Testis (tissue), 3 donors: Measurements from ENCODE around the gene POLR2E. TPM values are rescaled to one million over a fixed set of nuclear protein-coding genes. Genes with fewer than 3 reads are reported as not detected.

Experiments used
- DNase-seq: peaks from one replicate; pipeline ENCODE4 v3.0.0-alpha.2; 2019
- H3K27ac ChIP-seq, 2 donors: fragments of 200-600 bp; sonication (generic); one replicate each; pipeline ENCODE4 v1.5.1; 2019
- H3K27me3 ChIP-seq: fragments of 200-600 bp; sonication (generic); one replicate; pipeline ENCODE4 v1.5.1; 2019
- H3K36me3 ChIP-seq: fragments of 200-600 bp; sonication (generic); one replicate; pipeline ENCODE4 v1.5.1; 2017; ENCODE audit warnings: low read depth; ENCODE audit errors: missing control alignments
- H3K4me1 ChIP-seq: fragments of 200-600 bp; sonication (generic); one replicate; pipeline ENCODE4 v1.5.1; 2019
- H3K4me3 ChIP-seq, 2 donors: fragments of 200-600 bp; sonication (generic); one replicate each; pipeline ENCODE4 v1.5.1; 2017 to 2019
- H3K9me3 ChIP-seq: fragments of 200-600 bp; sonication (generic); one replicate; pipeline ENCODE4 v1.5.1; 2017
- POLR2A ChIP-seq: fragments of 450-650 bp; IDR thresholded peaks from one replicate; pipeline ENCODE4 v1.6.1; 2017; ENCODE audit warnings: antibody characterized with exemption, mild to moderate bottlenecking, moderate library complexity
- WGBS, 2 donors: methylation state at CpG; one replicate each; pipeline ENCODE4 v1.1.5; 2018; 5-methylcytosine and 5-hydroxymethylcytosine counted together
- intact Hi-C: fragments of 100-400 bp; cut with DNase I; formaldehyde crosslinking; loops from one replicate; pipeline ENCODE4 v1.15.1; 2023; ENCODE audit warnings: low total_unique reads
- polyA plus RNA-seq: library from polyadenylated mRNA; stranded (reverse); fragments of 350-450 nt; fragmentation: Illumina TruSeq; extraction: RNeasy Lipid Tissue Mini Kit (QIAGEN cat#74804); gene quantifications from one replicate; pipeline ENCODE4 v1.2.3, GENCODE V29; 2014; ENCODE audit warnings: low read depth, low replicate concordance; ENCODE audit not compliant: insufficient read depth
- total RNA-seq, 2 donors: library from RNA; depleted of rRNA; stranded (reverse); fragments of >200 nt; gene quantifications; one replicate each; pipeline ENCODE4 v1.2.3, GENCODE V29; 2016
- TF ChIP-seq, protein P1 (sequence below), 3 experiments: fragments of 450-650 bp in 2 of 3; fragments of 200-600 bp in 1 of 3; sonication (generic) in 1 of 3; IDR thresholded peaks; one replicate each; pipeline ENCODE4 v1.5.1; 2016 to 2019; ENCODE audit warnings: antibody characterized with exemption in 3 of 3, mild to moderate bottlenecking in 2 of 3, moderate library complexity in 1 of 3

POLR2E gene
- total and polyA plus RNA-seq, 3 donors from 2014 or later: 96.5 to 246 (median 143) TPM

DNA sequence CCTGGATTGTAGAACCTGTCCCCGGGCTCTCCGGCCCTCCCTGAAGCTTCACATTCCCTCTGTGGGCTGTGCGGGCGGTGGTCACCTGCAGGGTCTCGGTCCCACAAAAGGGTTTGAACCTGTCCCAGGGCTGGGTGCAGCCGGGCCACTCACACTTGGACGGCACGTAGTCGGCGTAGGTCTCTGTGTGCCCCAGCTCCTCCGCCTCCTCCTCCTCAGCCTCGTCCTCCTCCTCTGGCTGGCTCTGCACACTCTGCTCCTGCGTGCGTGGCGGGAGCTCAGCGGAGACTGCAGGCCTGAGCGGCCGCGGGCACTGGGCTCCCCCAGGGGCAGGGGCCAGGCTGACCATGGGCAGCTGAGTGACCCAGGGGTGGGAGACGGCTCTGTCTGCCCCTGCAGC, 28.2 kb upstream of the POLR2E start:
- Histone ChIP-seq H3K9me3 (no peaks in the 10 kb centered on the region), H3K27ac (no peak overlapping the region), H3K4me1 (no peaks in the 10 kb centered on the region), H3K4me3 (no peak overlapping the region), H3K27me3 (no peaks in the 10 kb centered on the region), H3K36me3 (peaks cover 4% of the 10 kb centered on the region)
- no peak for TF ChIP-seq POLR2A
- TF ChIP-seq, protein P1, sequence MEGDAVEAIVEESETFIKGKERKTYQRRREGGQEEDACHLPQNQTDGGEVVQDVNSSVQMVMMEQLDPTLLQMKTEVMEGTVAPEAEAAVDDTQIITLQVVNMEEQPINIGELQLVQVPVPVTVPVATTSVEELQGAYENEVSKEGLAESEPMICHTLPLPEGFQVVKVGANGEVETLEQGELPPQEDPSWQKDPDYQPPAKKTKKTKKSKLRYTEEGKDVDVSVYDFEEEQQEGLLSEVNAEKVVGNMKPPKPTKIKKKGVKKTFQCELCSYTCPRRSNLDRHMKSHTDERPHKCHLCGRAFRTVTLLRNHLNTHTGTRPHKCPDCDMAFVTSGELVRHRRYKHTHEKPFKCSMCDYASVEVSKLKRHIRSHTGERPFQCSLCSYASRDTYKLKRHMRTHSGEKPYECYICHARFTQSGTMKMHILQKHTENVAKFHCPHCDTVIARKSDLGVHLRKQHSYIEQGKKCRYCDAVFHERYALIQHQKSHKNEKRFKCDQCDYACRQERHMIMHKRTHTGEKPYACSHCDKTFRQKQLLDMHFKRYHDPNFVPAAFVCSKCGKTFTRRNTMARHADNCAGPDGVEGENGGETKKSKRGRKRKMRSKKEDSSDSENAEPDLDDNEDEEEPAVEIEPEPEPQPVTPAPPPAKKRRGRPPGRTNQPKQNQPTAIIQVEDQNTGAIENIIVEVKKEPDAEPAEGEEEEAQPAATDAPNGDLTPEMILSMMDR (IDR thresholded peaks at IDR 0.05): no peak
- 89 to 95% methylated on average over 4 to 20 of the region's 20 CpGs for WGBS, 2 donors
- intact Hi-C loops: no loop called here
- no peak for DNase-seq

DNA sequence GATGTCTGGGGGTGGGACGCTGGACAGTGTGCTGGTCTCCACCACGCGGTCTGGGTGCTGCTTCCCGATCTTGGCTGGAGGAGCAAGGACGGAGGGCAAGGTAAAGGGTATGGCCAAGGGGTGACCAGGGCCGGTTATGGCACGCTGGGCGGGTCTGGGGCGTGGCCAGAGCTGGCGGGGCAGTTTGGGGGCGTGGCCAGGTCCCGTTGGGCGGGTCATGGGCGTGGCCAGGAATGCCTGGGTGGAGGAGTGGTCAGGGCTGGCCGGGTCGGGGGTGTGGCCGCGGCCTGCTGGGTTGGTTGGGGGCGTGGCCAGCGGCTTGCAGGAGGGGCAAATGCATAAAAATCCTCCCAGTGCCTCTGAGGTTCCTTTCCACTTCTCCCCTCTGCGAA, 27.8 kb upstream of the POLR2E start:
- WGBS, 2 donors: 68 to 76% methylated on average over 17 to 20 of the region's 21 CpGs
- no peak overlapping the region for H3K27ac ChIP-seq
- peak; percentile 44 for DNase-seq
- H3K36me3 ChIP-seq: peaks cover 4% of the 10 kb centered on the region
- intact Hi-C loops: no loop called here
- no peak overlapping the region for H3K4me3 ChIP-seq
- no peaks in the 10 kb centered on the region for H3K9me3 ChIP-seq
- H3K4me1 ChIP-seq: no peaks in the 10 kb centered on the region
- no peak for TF ChIP-seq POLR2A
- TF ChIP-seq, protein P1 (IDR thresholded peaks at IDR 0.05): no peak
- H3K27me3 ChIP-seq: no peaks in the 10 kb centered on the region

DNA sequence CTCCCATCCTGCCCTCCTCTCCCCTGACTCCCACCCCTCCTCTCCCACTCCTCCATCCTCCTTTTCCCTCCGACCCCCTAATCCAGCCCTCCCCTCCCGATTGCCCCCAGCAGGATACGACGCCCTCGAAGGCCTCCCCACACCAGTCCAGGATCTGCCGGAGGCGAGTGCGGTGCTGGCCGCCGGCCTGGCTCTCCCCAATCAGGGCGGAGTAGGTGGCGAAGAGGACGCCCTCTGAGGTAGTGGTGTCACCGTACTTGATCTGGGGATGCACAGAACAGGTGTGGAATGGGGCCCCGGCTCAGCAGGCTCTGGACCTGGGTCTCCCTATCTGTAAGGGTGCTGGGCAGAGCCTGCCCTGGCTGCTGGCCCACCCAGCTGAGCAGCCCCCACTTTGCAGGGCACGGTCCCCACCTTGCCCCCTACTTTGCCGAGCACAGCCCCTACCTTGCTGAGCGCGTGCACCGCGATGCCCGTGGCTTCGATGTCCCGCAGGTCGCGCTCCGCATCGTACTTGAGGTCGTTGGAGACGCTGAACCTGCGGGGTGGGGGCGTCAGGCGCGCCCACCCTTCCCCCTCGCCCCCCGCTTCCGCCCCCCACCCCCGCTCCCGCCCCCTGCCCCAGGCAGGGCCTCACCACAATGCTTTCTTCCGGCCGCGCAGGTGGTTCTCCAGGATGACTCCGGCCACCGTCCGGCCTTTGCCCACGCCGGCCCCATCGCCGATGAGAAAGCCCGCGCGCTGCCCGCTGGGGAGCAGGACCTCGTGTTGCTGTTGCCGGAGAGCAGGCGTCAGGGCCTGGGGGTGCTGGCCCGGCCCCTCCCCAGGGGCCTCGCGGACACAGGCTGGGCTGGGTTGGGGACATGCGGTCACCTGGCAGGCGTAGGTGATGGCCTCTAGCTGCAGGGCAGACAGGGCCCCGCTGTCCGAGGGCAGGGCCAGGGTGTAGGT, 27.1 kb upstream of the POLR2E start:
- H3K4me1 ChIP-seq: no peaks in the 10 kb centered on the region
- H3K36me3 ChIP-seq: peaks cover 4% of the 10 kb centered on the region
- intact Hi-C loops: no loop called here
- no peak overlapping the region for H3K4me3 ChIP-seq
- WGBS, 2 donors: 94 to 96% methylated on average over 36 to 48 of the region's 63 CpGs
- no peak for TF ChIP-seq POLR2A
- TF ChIP-seq, protein P1 (IDR thresholded peaks at IDR 0.05): no peak
- H3K27me3 ChIP-seq: no peaks in the 10 kb centered on the region
- no peak for DNase-seq
- H3K27ac ChIP-seq: no peak overlapping the region
- H3K9me3 ChIP-seq: no peaks in the 10 kb centered on the region

DNA sequence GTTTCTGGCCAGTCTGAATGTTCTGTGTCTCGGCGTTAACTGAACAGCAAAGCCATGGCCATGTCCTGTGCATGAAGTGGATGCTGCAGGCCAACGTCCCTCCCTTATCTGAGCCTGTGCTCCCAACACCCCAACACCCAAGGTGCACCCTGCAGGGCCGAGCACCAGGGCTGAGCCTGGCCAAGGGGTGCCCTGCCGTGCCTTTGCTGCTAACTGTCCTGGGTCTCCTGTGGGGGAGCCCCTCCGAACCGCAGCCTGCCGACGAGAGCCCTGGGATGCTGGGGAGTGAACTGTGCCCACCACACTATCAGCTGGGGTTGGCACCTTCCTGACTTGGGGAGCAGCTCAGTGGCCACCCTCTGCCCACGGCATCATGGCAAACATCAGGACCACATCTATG, 26.2 kb upstream of the POLR2E start:
- Histone ChIP-seq H3K27me3 (no peaks in the 10 kb centered on the region), H3K36me3 (peaks cover 4% of the 10 kb centered on the region), H3K27ac (no peak overlapping the region), H3K9me3 (no peaks in the 10 kb centered on the region), H3K4me3 (no peak overlapping the region), H3K4me1 (no peaks in the 10 kb centered on the region)
- 87 to 88% methylated on average over 10 of the region's 10 CpGs for WGBS, 2 donors
- DNase-seq: no peak
- no peak for TF ChIP-seq POLR2A
- TF ChIP-seq, protein P1 (IDR thresholded peaks at IDR 0.05): no peak
- intact Hi-C loops: no loop called here
